CD14-positive monocyte (primary cell): Measurements from ENCODE around the gene TLCD3B. TPM values are rescaled to one million over a fixed set of nuclear protein-coding genes. Genes with fewer than 3 reads are reported as not detected.
"Not testable (repeated sequence)": the region's sequence is repeated elsewhere in the genome, so short reads cannot be mapped to it uniquely, and the experiment has no call there.

Experiments
- DNase-seq, 3 donors: peaks; one replicate each; pipeline ENCODE4 v3.0.0-alpha.2; 2011 to 2022
- H2AFZ ChIP-seq: 2 replicates; pipeline ENCODE4 v1.6.0; 2012; ENCODE audit warnings: mild to moderate bottlenecking, low read depth, low read length, inconsistent platforms; ENCODE audit not compliant: insufficient read depth, poor library complexity, severe bottlenecking
- H3K27ac ChIP-seq, 2 donors: 1 replicate in 1 of 2; 2 replicates in 1 of 2; pipeline ENCODE4 v1.5.1; 2012 to 2013; ENCODE audit warnings: low read length in 2 of 2, control low read depth in 1 of 2, inconsistent platforms in 1 of 2, low read depth in 1 of 2, mild to moderate bottlenecking in 1 of 2
- H3K27me3 ChIP-seq, 2 donors: one replicate each; pipeline versions ENCODE4 v1.6.0 to v1.6.1; 2011 to 2013; ENCODE audit warnings: low read length in 2 of 2; ENCODE audit not compliant: control insufficient read depth in 2 of 2, insufficient read depth in 2 of 2
- H3K36me3 ChIP-seq, 2 donors: replicated peaks in 1 of 2; 1 replicate in 1 of 2; 2 replicates in 1 of 2; pipeline versions ENCODE4 v1.5.1 to v1.6.1; 2012 to 2013; ENCODE audit warnings: low read length in 2 of 2, control low read depth in 1 of 2, inconsistent platforms in 1 of 2, mild to moderate bottlenecking in 1 of 2; ENCODE audit not compliant: insufficient read depth in 2 of 2, control insufficient read depth in 1 of 2
- H3K4me1 ChIP-seq, 2 donors: 1 replicate in 1 of 2; 2 replicates in 1 of 2; pipeline versions ENCODE4 v1.5.1 to v1.6.1; 2012 to 2013; ENCODE audit warnings: low read length in 2 of 2, control low read depth in 1 of 2, inconsistent platforms in 1 of 2, mild to moderate bottlenecking in 1 of 2, moderate library complexity in 1 of 2; ENCODE audit not compliant: insufficient read depth in 2 of 2, control insufficient read depth in 1 of 2
- H3K4me2 ChIP-seq: replicated peaks from 2 replicates; pipeline ENCODE3; 2012; ENCODE audit warnings: low read length, moderate library complexity, mild to moderate bottlenecking; ENCODE audit not compliant: poor library complexity, severe bottlenecking; ENCODE audit errors: extremely low read depth
- H3K4me3 ChIP-seq, 3 experiments: fragments of 200-600 bp in 1 of 3; sonication (generic) in 1 of 3; replicated peaks in 1 of 3; 1 replicate in 2 of 3; 2 replicates in 1 of 3; pipeline ENCODE4 v1.5.1; 2011 to 2013; ENCODE audit warnings: low read length in 3 of 3, mild to moderate bottlenecking in 3 of 3, control low read depth in 2 of 3, low read depth in 2 of 3, inconsistent platforms in 1 of 3, moderate library complexity in 1 of 3
- H3K79me2 ChIP-seq: 2 replicates; pipeline ENCODE4 v1.6.0; 2012; ENCODE audit warnings: mild to moderate bottlenecking, control low read depth, inconsistent platforms, low read length, moderate library complexity; ENCODE audit not compliant: insufficient read depth
- H3K9ac ChIP-seq: 2 replicates; pipeline ENCODE4 v1.6.0; 2017; ENCODE audit warnings: low read length, mild to moderate bottlenecking; ENCODE audit not compliant: insufficient read depth, poor library complexity, severe bottlenecking
- H3K9me3 ChIP-seq, 2 donors: replicated peaks in 1 of 2; 1 replicate in 1 of 2; 2 replicates in 1 of 2; pipeline versions ENCODE4 v1.5.1 to v1.6.1; 2012 to 2013; ENCODE audit warnings: low read length in 2 of 2, control low read depth in 1 of 2; ENCODE audit not compliant: control insufficient read depth in 1 of 2, insufficient read depth in 1 of 2
- H4K20me1 ChIP-seq: 2 replicates; pipeline ENCODE4 v1.6.0; 2012; ENCODE audit warnings: mild to moderate bottlenecking, low read length, control low read depth, moderate library complexity; ENCODE audit not compliant: insufficient read depth
- H3K27ac Mint-ChIP-seq, 7 donors: one replicate each; pipeline ENCODE4 v1.8.0; 2020; ENCODE audit warnings: mild to moderate bottlenecking in 7 of 7, mixed read lengths in 7 of 7, moderate library complexity in 6 of 7, inconsistent platforms in 2 of 7
- H3K27me3 Mint-ChIP-seq, 3 donors: one replicate each; pipeline ENCODE4 v1.8.0; 2021 to 2022; ENCODE audit warnings: low read depth in 3 of 3, mild to moderate bottlenecking in 3 of 3, mixed read lengths in 3 of 3, moderate library complexity in 3 of 3, inconsistent platforms in 1 of 3
- H3K36me3 Mint-ChIP-seq, 2 donors: one replicate each; pipeline ENCODE4 v1.8.0; 2020; ENCODE audit warnings: mixed read lengths in 2 of 2, inconsistent platforms in 1 of 2, mild to moderate bottlenecking in 1 of 2
- H3K4me1 Mint-ChIP-seq: one replicate; pipeline ENCODE4 v1.8.0; 2020; ENCODE audit warnings: mild to moderate bottlenecking, mixed read lengths
- H3K4me3 Mint-ChIP-seq, 2 donors: one replicate each; pipeline ENCODE4 v1.8.0; 2020; ENCODE audit warnings: mild to moderate bottlenecking in 2 of 2, mixed read lengths in 2 of 2, moderate library complexity in 1 of 2
- H3K9me3 Mint-ChIP-seq, 7 donors: one replicate each; pipeline ENCODE4 v1.8.0; 2020 to 2022; ENCODE audit warnings: mixed read lengths in 7 of 7, mild to moderate bottlenecking in 6 of 7, moderate library complexity in 6 of 7, inconsistent platforms in 2 of 7
- WGBS: methylation state at CpG from one replicate; pipeline ENCODE4 v1.1.5; 2013; ENCODE audit warnings: missing lambda C conversion rate; ENCODE audit not compliant: insufficient coverage; 5-methylcytosine and 5-hydroxymethylcytosine counted together
- intact Hi-C, 2 donors: fragments of 100-400 bp; cut with micrococcal nuclease; formaldehyde crosslinking; loops; one replicate each; pipeline versions ENCODE4 v1.15.0 to v1.15.1; 2023
- polyA plus RNA-seq, 3 donors: library from polyadenylated mRNA; depleted of rRNA in 1 of 3; unstranded in 2 of 3; stranded (reverse) in 1 of 3; fragments of 300-500 nt in 2 of 3; fragments of >200 nt in 1 of 3; fragmentation: Illumina TruSeq in 2 of 3; gene quantifications; 1 replicate in 2 of 3; 2 replicates in 1 of 3; pipeline ENCODE4 v1.2.3, GENCODE V29; 2012 to 2021
- TF ChIP-seq, protein P1 (sequence below): fragments of 200-600 bp; IDR thresholded peaks from one replicate; pipeline ENCODE4 v1.8.0; 2022; ENCODE audit warnings: antibody characterized with exemption, mild to moderate bottlenecking

Gene TLCD3B
- polyA plus RNA-seq, 3 donors = not detected

DNA sequence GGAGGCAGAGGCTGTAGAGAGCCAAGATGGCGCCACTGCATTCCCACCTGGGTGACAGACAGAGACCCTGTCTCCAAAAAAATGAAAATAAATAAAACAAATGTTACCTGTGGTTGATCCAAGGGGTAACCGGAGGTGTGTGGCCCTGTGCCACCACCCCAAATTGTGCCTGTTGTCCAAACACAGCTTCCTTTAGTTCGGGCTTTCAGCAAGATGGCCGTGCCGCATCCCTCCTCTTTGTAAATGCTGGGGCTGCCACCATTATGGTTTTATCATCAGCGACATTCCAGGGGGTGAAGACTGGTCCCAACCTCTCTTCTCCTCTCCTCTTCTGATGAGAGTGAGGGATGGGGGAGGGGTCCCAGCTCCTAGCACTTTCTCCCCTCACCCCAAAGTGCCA is 8.2 kb downstream of the TLCD3B start, which contains the start of gene C16orf92:
Gene C16orf92, plus strand, starts transcription at position 312 of the 400 bp plus-strand sequence. CDS start 143 bp downstream, outside the sequence.
- Histone ChIP-seq H3K27ac (no peak within 1 kb of the TSS), H3K4me2 (no peak within 1 kb of the TSS), H4K20me1 (no peaks in the 10 kb centered on the region), H3K27me3 (peaks cover 0 to 11% of the 10 kb centered on the region in 2 donors), H3K79me2 (no peaks in the 10 kb centered on the region), H3K9me3 (no peaks in the 10 kb centered on the region), H3K4me1 (peaks cover 11 to 15% of the 10 kb centered on the region in 2 donors), H3K36me3 (no peaks in the 10 kb centered on the region), H3K4me3 (no peak within 1 kb of the TSS), H3K9ac (no peak within 1 kb of the TSS), H2AFZ (no peak within 1 kb of the TSS)
- Mint-ChIP-seq H3K27ac (no peak within 1 kb of the TSS), H3K27me3 (peaks cover 15 to 25% (median 20%) of the 10 kb centered on the region in 3 donors), H3K4me3 (no peak within 1 kb of the TSS), H3K4me1 (peaks cover 14% of the 10 kb centered on the region), H3K36me3 (no peaks in the 10 kb centered on the region), H3K9me3 (peaks cover 0 to 5% (median 1%) of the 10 kb centered on the region in 7 donors)
- WGBS = 90% methylated on average over 2 of the region's 6 CpGs
- intact Hi-C loops = loop anchor here in 1 of 2 donors (10.0 kb wide), 2 partner anchors 78 to 328 kb away; no protein-coding TSS in a partner anchor
- TF ChIP-seq, protein P1, sequence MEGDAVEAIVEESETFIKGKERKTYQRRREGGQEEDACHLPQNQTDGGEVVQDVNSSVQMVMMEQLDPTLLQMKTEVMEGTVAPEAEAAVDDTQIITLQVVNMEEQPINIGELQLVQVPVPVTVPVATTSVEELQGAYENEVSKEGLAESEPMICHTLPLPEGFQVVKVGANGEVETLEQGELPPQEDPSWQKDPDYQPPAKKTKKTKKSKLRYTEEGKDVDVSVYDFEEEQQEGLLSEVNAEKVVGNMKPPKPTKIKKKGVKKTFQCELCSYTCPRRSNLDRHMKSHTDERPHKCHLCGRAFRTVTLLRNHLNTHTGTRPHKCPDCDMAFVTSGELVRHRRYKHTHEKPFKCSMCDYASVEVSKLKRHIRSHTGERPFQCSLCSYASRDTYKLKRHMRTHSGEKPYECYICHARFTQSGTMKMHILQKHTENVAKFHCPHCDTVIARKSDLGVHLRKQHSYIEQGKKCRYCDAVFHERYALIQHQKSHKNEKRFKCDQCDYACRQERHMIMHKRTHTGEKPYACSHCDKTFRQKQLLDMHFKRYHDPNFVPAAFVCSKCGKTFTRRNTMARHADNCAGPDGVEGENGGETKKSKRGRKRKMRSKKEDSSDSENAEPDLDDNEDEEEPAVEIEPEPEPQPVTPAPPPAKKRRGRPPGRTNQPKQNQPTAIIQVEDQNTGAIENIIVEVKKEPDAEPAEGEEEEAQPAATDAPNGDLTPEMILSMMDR = no peak
- no peak for DNase-seq

DNA sequence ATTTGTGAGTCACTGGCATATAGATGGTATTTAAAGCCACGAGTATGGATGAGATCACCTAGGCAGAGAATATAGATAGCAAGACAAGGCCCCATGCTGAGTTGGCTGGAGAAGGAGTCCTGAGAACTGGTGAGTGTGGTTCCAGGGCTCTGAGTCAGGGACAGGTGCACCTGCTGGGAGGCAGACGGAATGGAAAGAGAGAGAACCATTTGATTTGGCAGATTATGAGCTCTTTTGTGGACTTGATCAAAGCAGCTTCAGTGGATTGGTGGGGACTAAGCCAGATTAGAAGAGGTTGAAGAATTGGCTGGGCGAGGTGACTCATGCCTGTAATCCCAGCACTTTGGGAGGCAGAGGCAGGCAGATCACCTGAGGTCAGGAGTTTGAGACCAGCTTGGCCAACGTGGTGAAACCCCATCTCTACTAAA is 12.3 kb downstream of the TLCD3B start:
- no peaks in the 10 kb centered on the region for H3K36me3 Mint-ChIP-seq
- Histone ChIP-seq H4K20me1 (no peaks in the 10 kb centered on the region), H3K9me3 (no peaks in the 10 kb centered on the region), H3K4me1 (peaks cover 11 to 15% of the 10 kb centered on the region in 2 donors), H3K36me3 (no peaks in the 10 kb centered on the region), H3K4me2 (no peak overlapping the region), H3K79me2 (no peaks in the 10 kb centered on the region), H3K27ac (no peak overlapping the region), H3K4me3 (no peak overlapping the region), H2AFZ (no peak overlapping the region), H3K27me3 (peaks cover 0 to 3% of the 10 kb centered on the region in 2 donors), H3K9ac (no peak overlapping the region)
- intact Hi-C loops = no loop called here
- H3K4me3 Mint-ChIP-seq = no peak overlapping the region
- DNase-seq = no peak
- TF ChIP-seq, protein P1 = no peak
- peaks cover 0 to 3% (median 2%) of the 10 kb centered on the region in 7 donors for H3K9me3 Mint-ChIP-seq
- H3K27me3 Mint-ChIP-seq = peaks cover 9 to 20% (median 17%) of the 10 kb centered on the region in 3 donors
- H3K27ac Mint-ChIP-seq = no peak overlapping the region
- WGBS = 62% methylated on average over 1 of the region's 4 CpGs
- H3K4me1 Mint-ChIP-seq = peaks cover 14% of the 10 kb centered on the region

DNA sequence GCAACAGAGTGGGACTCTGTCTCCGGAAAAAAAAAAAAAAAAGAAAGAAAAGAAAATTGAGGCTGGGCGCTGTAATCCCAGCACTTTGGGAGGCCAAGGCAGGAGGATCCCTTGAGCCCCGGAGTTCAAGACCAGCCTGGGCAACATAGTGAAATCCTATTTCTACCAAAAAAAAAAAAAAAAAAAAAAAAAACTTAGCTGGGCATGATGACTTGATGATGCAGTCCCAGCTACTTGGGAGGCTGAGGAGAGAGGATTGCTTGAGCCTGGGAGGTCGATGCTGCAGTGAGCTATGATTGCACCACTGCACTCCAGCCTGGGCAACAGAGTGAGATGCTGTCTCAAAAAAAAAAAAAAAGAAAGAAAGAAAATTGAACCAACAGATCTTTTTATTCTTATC is 13.1 kb downstream of the TLCD3B start:
- WGBS = no CpG with 5 or more reads among the region's 4 CpGs

More for the DNA sequence above, 13.1 kb downstream of the TLCD3B start:
- H3K27me3 ChIP-seq, H3K27ac Mint-ChIP-seq, intact Hi-C loops, H4K20me1 ChIP-seq, H3K9me3 Mint-ChIP-seq, H2AFZ ChIP-seq, H3K36me3 ChIP-seq, H3K4me3 ChIP-seq, H3K9me3 ChIP-seq, H3K27ac ChIP-seq, H3K4me2 ChIP-seq, H3K79me2 ChIP-seq, H3K36me3 Mint-ChIP-seq, DNase-seq, H3K4me3 Mint-ChIP-seq, H3K9ac ChIP-seq: not testable (repeated sequence)
- Mint-ChIP-seq H3K4me1 (peaks cover 14% of the 10 kb centered on the region), H3K27me3 (peaks cover 10 to 24% (median 21%) of the 10 kb centered on the region in 3 donors)
- peaks cover 11 to 15% of the 10 kb centered on the region in 2 donors for H3K4me1 ChIP-seq
